Daoy (cell line): ENCODE measurements around the gene TMTC2. TPM values are rescaled to one million over a fixed set of nuclear protein-coding genes. Genes with fewer than 3 reads are reported as not detected.
"Not testable (repeated sequence)": the region's sequence is repeated elsewhere in the genome, so short reads cannot be mapped to it uniquely, and the experiment has no call there.

Experiments
- DNase-seq: peaks from one replicate; pipeline ENCODE4 v3.0.0-alpha.2; 2015; ENCODE audit warnings: low read depth
- total RNA-seq: library from RNA; depleted of rRNA; stranded (reverse); fragments of >200 nt; shearing (Covaris generic); gene quantifications from 2 replicates; pipeline ENCODE4 v1.2.3, GENCODE V29; 2014

Gene TMTC2
- total RNA-seq, 1 experiment from 2014 or later, result 1.3 TPM

GRCh38 chr12:82725741-82726140, 39.0 kb downstream of the TMTC2 start:
- DNase-seq, result no peak

- DNase-seq, result no peak
Measured at GRCh38 chr12:82727886-82728285, 41.2 kb downstream of the TMTC2 start.

GRCh38 chr12:82728710-82729109, 42.0 kb downstream of the TMTC2 start:
- DNase-seq, result no peak

GRCh38 chr12:82730953-82731459, 44.3 kb downstream of the TMTC2 start:
- DNase-seq, result no peak

GRCh38 chr12:82740129-82741000, 53.7 kb downstream of the TMTC2 start:
- DNase-seq, result peak; percentile 43

- no peak for DNase-seq
Measured at GRCh38 chr12:82745063-82745674, 58.5 kb downstream of the TMTC2 start.

- DNase-seq, result no peak
Measured at GRCh38 chr12:82745807-82746206, 59.1 kb downstream of the TMTC2 start.

- DNase-seq, result no peak
Measured at GRCh38 chr12:82746668-82747067, 60.0 kb downstream of the TMTC2 start.

GRCh38 chr12:82749015-82749414, 62.3 kb downstream of the TMTC2 start:
- no peak for DNase-seq

GRCh38 chr12:82754856-82755255, 68.2 kb downstream of the TMTC2 start:
- DNase-seq, result no peak

- DNase-seq, result no peak
Measured at GRCh38 chr12:82756303-82756702, 69.6 kb downstream of the TMTC2 start.

- DNase-seq, result no peak
Measured at GRCh38 chr12:82757059-82757458, 70.4 kb downstream of the TMTC2 start.

GRCh38 chr12:82757656-82758055, 71.0 kb downstream of the TMTC2 start:
- DNase-seq, result no peak

- DNase-seq, result no peak
Measured at GRCh38 chr12:82758749-82759330, 72.1 kb downstream of the TMTC2 start.

GRCh38 chr12:82760423-82760822, 73.7 kb downstream of the TMTC2 start:
- DNase-seq, result no peak

GRCh38 chr12:82765206-82765605, 78.5 kb downstream of the TMTC2 start:
- DNase-seq, result not testable (repeated sequence)

GRCh38 chr12:82765971-82766705, 79.4 kb downstream of the TMTC2 start:
- DNase-seq, result no peak

GRCh38 chr12:82774666-82775065, 88.0 kb downstream of the TMTC2 start:
- no peak for DNase-seq

GRCh38 chr12:82780517-82780916, 93.8 kb downstream of the TMTC2 start:
- no peak for DNase-seq

GRCh38 chr12:82781309-82781997, 94.7 kb downstream of the TMTC2 start:
- DNase-seq, result no peak

- DNase-seq, result no peak
Measured at GRCh38 chr12:82783435-82783834, 96.7 kb downstream of the TMTC2 start.
